ENCODE results near the gene CELSR1.

Gene CELSR1

DNA sequence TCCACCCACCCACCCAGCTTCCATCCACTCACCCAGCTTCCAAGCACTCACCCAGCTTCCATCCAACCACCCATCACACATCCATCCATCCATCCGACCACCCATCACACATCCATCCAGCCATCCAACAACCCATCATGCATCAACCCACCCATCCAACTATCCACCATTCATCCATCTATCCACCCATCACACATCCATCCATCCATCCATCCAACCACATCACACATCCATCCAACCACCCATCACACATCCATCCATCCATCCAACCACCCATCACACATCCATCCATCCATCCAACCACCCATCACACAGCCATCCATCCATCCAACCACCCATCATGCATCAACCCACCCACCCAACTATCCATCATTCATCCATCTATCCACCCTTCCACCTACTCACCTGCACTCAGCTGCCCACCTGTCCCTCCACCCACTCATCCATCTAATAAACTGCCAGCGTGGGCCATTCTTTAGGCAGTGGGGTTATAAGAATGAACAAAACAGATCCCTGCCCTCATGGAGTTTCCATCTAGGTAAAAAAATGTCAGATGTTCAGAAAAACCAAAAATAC, 88.2 kb downstream of the CELSR1 start:
- FAIRE-seq: no peak
- DNase-seq (ENCODE audit: low spot score): no peak

DNA sequence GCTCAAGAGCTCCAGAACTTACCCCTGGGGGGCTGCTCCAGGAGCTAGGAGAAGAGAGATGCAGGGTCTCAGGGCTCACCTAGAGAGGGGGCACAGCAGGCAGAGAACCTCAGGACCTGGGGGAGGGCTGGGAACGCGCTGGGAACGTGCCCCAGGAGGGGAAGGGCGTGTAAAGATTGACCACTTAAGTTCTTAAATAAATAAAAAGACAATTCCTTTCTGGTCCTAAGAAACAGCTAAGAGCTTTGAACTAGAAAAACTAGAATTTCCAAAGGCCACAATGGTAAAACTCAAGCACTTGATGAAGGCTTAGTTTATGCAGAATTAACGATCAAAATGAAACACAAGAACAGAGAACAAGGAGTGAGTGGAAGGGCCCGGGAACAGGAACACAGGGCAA, 89.1 kb downstream of the CELSR1 start:
- no peak for DNase-seq (ENCODE audit: low spot score)
- FAIRE-seq: no peak

DNA sequence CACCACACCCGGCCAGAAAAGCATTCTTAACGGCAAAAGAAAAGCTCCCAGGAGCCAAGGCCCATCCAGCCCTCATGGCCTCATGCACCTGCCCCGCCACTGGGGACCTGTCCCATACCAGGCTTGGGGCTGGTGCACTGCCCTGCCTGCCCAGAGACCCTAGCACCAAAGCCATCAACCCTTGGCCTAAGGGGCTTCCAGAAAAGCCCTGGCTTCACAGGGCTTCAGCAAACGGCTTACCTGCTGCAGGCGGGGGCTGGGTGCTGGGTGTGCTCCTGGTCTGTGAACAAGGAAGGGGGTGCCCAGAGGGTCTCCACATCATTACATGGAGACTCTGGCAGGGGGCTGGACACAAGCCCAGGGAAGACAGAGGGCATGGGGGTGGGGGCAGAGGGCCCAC, 89.5 kb downstream of the CELSR1 start:
- no peak for DNase-seq (ENCODE audit: low spot score)
- no peak for FAIRE-seq

DNA sequence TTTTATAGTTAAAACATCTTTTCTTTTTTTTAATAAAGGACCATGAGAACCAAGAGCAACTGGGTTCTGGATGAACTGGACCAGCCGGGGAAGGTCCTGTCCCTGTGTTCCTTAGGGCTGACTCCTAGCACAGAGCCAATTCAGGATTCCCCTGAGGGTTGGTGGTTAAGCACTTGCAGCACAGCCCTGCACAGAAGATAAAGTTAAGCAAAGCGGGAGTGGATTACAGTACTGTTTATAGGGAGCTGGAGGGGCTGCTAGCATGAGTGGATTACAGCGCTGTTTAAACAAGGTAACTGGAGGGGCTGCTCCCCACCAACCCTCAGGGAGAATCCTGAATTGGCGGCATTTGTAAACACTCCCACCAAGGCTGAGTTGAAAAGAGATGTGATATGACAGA, 90.6 kb downstream of the CELSR1 start:
- FAIRE-seq (no peak), DNase-seq (ENCODE audit: low spot score) (no peak)

DNA sequence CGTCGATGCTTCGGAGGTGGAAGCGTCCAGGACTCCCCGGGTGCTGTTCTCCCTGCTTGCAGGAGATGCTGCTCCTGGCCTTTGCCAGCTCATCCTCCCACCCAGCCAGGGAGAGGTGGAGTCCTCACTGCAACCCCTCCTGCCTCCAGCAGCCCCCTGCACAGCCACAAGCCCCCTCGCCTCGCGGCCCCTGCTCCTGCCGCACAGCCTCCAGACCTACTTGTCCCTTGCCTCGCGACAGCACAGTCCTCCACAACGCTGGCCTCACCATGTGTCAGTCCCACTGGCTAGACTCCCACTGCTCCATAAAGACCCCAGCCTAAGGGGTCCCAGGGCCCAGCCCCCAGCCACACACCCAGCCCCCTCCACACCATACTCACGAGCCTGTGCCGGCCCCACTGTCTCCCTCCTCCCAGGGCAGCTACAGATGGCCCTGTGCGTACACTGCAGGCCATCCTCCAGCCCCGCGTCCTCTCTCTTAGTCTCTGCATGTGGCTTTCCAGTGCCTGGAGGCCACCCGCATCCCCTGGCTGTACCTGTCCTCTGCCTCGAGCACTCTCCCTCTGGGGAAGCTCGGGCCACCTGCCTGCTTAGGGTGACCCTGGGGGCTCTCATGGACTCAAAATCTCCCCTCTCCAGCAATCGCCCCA, 91.5 kb downstream of the CELSR1 start:
- FAIRE-seq (no peak), DNase-seq (ENCODE audit: low spot score) (no peak)

DNA sequence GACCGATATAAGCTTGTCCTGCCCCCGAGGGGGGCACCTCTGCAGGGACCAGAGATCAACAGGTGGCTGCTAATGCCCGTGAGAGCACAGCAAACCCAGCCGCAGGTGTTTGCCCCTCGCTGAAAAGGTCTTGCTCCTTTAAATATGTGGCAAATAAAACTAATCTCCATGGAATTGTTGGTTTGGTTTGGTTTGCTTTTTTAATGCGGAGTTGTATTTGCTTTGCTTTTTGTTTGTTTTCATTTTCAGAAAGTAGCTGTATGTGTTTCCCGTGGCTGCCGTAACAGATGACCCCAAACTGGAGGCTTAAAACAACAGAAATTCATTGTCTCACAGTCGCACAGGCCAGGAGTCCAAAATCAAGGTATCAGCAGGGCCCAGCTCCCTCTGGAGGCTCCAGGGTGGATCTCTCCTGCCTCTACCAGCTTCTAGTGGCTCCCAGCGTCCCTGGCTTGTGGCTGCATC, 93.0 kb downstream of the CELSR1 start:
- FAIRE-seq (no peak), DNase-seq (ENCODE audit: low spot score) (no peak)

DNA sequence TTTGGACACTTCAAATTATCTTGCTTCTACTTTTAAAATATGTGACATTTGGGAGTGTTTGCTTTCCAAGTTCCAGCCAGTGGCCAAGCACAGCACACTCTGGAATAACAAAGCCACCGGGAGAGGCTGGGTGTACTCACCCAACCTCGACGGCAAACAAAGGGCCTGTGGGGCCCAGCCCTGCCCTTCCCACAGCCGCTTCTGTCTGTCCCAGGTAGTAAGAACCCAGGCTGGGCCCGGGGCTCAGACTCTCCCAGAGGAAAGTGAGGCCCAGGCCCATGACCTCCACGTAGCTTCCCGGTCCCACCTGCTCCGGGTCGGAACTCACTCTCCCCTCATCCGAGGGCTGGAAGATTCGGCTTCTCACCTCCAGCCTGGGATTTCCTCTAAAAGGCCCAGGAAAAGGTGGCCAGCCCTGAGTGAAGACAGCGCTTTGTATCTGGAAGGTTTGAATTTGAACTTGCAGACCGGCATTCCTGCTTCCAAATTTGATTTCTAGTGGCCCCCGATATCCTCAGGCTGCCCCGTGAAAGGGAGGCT, 93.5 kb downstream of the CELSR1 start:
- FAIRE-seq: no peak
- DNase-seq (ENCODE audit: low spot score): no peak

DNA sequence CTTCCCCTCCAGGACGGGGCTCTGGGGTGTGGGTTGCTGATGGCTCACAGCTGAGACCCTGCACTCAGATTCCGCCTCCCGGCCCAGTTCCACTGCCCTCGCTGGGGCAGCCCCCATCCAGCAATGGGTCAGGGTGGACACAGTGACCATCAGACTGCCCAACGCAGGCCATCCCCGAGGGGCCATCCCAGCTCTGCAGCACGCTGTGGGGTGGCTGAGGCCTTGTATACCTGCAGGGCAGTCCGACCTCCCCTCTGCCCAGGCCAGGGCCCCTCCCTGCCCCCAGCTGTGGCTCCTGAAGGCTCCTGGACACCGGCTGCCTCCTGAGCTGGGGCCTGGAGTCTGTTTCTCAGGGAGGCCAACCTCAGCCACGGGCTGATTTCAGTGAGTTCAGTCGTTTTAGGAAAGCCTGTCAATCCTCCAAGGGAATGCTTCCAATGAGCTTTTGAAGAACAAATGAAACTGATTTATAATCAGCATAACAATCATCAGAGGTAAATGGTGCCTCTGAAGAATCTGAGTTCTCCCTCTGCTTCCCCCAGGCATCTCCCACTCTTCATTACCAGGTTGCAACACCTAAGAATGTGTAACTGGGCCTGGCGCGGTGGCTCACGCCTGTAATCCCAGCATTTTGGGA, 95.1 kb downstream of the CELSR1 start:
- no peak for DNase-seq (ENCODE audit: low spot score)
- FAIRE-seq: no peak

DNA sequence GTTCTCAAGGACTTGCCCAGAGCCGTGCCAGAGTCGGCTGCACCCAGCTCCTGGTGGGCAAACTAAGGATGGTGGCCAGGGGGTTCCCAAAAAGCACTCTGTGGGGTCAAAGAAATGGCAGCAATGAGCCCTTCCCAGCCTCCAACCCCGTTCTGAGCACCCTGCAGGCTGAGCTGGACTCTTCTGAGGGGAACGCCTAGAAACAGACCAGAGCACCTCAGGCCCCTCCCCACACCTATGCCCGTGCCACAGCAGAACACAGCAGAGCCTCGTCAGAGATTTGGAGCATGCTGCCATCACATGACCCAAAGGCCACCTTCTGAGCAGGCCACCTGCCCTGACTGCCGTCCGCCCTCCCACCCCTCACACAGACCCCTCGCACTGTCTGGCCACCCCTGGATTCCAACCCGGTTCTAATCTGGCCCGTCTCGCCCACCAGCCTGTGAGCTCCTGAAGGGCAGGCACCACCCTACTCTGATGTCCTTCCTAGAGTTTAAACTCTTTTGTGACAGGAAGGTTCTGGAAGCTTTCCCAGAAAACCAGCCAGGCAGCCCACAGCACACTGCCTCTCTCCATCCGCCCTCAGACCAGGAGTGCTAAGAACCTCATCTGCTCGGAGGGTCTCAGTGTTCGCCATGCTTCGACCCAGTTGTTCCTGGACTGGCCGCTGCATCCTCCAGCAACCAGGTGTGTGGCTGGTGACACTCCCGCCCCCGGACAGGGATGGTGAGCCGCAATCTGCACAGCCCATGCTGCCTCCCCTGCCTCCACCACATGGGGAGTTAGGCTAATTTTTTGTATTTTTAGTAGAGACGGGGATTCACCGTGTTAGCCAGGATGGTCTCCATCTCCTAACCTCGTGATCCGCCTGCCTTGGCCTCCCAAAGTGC, 97.6 kb downstream of the CELSR1 start:
- FAIRE-seq (no peak), DNase-seq (ENCODE audit: low spot score) (no peak)

DNA sequence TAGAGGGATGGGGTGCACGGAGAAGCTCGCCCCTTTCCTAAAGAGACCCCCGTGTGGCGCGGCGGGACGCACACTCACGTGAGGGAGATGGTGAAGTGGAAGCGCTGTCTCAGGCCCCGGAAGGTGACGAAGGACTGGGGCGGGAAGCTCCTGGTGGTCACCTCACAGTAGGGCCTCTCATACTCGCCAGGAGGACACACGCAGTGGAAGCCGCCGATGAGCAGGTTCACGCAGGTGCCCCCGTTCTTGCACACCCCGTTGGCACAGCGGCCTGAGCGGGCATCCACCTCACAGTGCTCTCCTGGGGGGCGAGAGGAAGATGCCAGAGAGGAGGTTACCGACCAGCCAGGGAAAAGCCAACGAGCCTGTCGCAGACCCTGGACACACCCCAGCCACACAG, 98.3 kb downstream of the CELSR1 start:
- DNase-seq (ENCODE audit: low spot score) (no peak), FAIRE-seq (no peak)

DNA sequence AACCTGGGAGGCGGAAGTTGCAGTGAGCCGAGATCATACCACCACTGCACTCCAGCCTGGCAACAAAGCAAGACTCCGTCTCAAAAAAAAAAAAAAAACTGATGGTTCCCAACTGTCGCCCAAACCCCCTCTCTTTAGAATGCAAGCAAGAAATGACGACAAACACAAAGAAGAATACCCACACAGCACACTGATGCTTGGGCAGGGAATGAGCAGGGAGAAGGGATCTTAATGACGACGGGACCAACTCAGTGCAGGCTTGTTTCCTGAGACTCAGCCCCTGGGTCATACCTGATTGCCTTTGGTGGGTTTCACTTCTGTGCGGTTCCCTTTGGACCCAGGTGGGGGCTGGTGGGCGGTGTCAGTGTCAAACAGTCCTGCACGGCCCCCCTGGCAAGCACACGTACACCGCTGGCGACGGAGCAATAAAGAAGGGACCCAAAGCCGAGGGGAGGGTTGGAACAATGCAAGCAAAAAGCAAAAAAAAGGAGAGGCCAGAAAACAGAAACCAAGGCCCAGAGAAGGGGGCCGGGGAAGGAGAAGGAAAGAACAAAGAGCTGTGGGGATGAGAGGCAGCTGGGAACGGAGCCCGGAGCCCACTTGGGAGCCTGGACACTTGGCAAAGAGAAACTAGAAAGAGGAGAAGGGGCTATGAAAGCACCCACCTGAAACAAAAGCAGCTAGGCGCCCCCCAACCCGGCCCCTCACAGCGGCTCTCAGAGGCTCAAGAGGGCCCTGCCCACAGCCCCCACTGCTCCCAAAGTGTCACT, 99.6 kb downstream of the CELSR1 start:
- FAIRE-seq (no peak), DNase-seq (ENCODE audit: low spot score) (no peak)

DNA sequence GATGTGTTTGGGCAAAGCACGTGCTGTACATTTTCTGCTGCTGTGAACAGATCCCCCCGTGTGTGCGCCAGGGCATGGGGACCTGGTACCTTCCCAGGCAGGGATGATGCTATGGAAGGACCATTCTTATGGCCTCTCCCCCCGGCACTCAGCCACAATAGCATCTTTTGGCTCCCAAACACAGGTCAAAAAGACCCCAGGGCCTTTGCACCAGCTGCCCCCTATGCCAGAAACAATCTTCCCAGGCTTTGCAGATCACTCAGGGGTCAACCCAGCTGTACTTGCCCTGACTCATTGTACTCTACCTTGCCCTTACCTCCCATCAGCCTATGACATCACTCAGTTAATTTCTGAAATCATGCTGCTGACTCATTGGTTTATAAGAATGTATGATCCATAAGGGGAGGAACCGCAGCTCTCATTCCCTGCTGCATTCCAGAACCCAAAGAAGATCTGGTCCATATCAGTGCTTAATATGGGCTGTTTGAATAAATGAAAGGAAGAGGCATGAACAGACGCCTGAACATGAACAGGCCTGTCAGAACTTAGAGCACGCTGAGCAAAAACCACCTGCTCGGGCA, 100.7 kb downstream of the CELSR1 start:
- DNase-seq (ENCODE audit: low spot score) (peak; percentile 55), FAIRE-seq (no peak)

DNA sequence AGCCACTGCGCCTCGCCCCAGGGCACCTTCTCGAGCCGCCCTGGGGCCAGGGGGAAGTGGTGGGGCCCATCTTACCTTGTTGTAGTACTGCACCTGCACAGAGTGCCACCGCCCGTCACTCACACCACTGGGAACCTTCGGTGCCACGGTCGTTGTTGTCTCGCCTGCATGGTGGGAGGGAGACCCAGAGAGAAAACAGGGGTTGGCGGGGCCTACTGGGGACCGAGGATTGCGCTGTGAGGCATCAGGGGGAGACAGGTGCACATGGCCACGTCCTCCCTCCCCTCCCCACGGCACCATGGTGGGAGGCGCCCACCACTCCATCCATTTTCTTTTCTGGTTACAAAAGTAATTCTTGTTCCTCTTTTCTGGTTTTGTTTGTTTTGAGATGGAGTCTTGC, 104.1 kb downstream of the CELSR1 start:
- DNase-seq (ENCODE audit: low spot score): no peak
- FAIRE-seq: no peak

DNA sequence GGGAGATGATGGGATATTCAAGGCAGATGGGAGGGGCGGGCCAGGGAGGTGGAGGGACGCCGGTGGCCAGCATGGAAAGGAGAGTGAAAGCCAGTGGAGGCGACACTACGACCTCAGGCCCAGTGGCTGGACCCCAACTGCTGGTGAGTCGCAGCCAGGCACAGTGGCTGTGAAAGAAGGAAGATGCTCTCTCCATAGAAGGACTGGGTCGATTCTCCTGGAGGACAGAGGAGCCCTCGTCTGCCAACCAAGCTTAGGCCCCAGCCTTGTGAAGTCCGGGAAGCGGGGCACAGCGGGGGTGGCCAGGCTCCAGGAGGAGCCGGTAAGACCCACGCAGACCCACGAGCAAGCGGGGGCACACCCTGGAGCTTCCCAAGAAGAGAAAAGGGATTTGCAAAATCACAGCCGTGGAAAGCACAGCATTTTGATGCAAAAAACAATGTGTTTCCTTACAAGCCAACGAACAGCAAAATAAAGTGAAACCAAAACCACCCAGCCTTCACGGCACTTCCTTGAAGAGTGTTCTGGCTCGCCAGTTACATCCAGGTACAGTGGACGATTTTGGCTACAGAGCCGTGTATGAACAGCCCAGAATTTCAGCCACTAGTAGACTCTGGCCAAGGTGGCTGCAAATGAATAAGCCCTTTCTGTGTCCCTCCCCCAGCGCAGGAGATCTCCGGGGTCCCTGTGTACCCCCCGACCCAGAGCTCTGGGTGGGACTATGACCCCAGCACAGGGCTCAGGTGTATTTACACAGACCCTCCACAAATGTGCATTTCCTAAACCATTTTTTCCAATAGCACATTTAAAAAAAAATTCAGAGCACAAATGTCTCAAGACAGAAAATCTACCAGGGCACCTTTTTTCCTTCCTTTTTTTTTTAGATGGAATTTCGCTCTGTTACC, 105.0 kb downstream of the CELSR1 start:
- no peak for FAIRE-seq

DNA sequence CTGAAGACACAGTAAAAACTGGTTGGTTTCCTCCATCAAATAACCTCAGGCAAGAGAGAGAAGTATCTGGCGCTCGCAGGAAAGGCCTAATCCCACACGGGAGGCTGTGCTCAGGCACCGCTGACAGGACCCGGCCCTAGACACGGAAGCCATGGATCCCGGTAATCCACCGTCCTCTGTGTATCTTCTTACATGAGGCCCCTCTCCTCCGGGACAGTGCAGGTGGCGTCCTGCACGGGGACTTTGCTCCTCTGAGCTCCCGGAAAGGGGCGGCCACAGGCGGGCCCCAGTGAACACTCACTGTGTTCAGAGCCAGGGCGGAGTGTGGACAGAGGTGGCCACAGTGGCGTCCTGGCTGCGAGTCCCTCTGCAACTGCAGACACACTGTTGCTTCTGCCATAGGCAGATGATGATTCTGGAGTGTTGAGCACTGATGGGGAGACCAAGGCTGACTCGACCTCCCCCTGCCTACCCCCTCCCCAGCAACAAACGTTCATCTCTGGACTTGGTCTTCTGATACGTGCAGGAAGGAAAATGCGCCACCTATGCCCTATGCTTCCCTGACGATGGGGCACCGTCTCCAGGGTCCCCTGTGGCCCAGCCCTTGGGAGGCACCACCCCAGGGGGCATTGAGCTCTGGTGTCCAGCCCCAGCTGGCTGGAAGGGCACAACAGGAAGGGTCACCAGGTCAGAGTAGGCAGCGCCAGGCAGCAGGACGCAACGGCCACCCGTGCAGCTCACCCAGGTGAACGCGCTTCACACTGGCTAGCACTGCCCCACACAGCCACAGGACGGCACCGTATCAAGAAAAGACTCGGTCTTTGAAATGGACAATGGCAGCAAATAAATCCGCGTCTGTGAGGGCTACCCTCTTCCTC, 106.2 kb downstream of the CELSR1 start:
- DNase-seq (ENCODE audit: low spot score): no peak
- no peak for FAIRE-seq

More for the DNA sequence above, 105.0 kb downstream of the CELSR1 start:
- no peak for DNase-seq (ENCODE audit: low spot score)

DNA sequence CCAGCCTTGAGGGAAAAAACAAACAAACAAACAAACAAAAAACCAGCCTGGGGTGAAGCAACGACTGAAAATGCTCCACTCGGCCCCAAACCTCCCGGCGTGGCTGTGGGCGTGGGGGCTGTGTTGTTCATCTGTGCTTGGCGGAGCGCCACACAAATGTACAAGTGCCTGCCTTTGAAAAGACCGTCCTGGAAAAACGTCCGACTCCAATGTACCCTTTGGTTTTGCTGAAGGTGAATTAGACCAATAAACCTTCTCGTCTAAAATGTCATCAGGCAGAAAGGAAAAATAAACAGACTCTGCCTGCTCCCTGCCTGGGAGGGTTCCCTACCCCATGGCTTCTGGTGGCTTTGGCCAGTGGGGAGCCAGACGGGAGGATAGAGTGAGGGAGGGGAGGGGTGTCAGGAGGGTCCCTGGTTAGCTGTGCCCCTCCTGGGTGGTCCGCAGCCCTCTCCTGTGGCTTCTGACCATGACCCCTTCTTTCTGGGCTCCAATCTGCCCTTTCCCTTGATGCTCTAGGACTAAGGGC, 108.0 kb downstream of the CELSR1 start:
- no peak for FAIRE-seq
- DNase-seq (ENCODE audit: low spot score): no peak

DNA sequence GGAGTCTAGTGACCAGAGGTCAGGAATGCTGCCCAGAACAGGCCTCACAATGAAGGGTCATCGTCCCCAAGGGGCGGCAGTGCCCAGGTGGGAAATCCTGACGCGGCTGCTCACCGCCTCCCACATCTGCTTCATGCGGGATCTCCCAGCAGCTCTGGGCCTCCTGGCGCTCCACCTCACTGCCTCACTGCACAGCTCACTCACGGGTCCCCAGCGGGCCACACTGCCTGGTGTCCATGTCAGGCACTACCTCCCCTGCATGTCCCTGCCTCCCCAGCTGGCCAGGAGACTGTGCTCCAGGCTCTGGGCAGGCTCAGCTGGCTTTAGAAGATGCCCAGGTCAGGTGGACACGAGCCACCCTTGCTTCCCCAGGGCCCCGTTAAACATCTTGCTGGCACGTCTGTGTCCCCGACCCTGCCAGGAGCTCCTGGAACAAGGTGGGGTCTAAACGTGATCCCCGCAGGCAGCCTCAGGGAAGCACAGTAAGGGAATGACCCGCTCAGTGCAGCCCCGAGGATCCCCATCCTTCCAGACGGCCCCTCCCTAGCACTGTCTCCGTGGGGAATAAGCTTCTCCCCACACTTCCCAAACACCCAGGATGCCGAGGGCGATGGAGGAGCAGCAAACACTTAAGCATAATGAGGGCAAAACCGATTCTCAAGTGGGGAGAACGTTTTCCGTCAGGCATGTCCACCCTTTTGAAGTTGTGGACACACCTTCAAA, 108.7 kb downstream of the CELSR1 start:
- FAIRE-seq: no peak
- DNase-seq (ENCODE audit: low spot score): no peak

DNA sequence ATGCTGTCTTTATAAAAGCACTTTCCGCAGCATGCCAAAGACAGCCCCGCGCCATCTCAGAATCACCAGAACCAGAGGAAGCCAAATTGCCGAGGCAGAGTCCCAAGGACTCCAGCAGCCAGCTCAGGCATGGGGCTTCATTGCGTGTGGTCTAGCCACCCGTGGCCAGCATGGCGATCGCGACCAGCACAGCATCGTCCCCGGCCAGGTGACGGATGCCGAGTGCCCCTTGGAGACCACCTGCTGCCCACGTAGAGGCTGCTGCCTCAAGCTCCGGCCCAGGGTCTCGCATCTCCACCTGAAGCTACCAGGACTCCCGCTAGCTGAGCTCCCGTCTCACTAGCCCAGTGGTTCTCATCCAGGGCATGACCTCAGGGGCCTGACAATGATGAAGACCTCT, 109.2 kb downstream of the CELSR1 start:
- DNase-seq (ENCODE audit: low spot score) (no peak), FAIRE-seq (no peak)
